ENCODE data around the gene NUDT4B. TPM values are rescaled to one million over a fixed set of nuclear protein-coding genes. Genes with fewer than 3 reads are reported as not detected.
"Not testable (repeated sequence)": the region's sequence is repeated elsewhere in the genome, so short reads cannot be mapped to it uniquely, and the experiment has no call there.

The NUDT4B gene
- polyA plus RNA-seq, 10 donors: 0.75 to 2.2 (median 1.1) TPM; not detected in 5

- DNase-seq: not testable (repeated sequence)
Observed at GRCh38 chr1:148734311-148734662, 14.3 kb upstream of the NUDT4B start.

GRCh38 chr1:148735538-148735937 is 13.0 kb upstream of the NUDT4B start:
- DNase-seq: not testable (repeated sequence)

GRCh38 chr1:148738667-148739066 is 9.9 kb upstream of the NUDT4B start:
- DNase-seq: not testable (repeated sequence)

GRCh38 chr1:148743200-148743599 is 5.4 kb upstream of the NUDT4B start:
- not testable (repeated sequence) for DNase-seq

GRCh38 chr1:148743726-148744720 is 4.6 kb upstream of the NUDT4B start:
- not testable (repeated sequence) for DNase-seq

- not testable (repeated sequence) for DNase-seq
Observed at GRCh38 chr1:148749335-148749681, 734 bp downstream of the NUDT4B start.

- not testable (repeated sequence) for DNase-seq
Observed at GRCh38 chr1:148756231-148756630, 7.7 kb downstream of the NUDT4B start.

- not testable (repeated sequence) for DNase-seq
Observed at GRCh38 chr1:148757446-148757845, 8.9 kb downstream of the NUDT4B start.

- DNase-seq: not testable (repeated sequence)
Observed at GRCh38 chr1:148758412-148758811, 9.8 kb downstream of the NUDT4B start.

- DNase-seq: not testable (repeated sequence)
Observed at GRCh38 chr1:148758925-148759324, 10.4 kb downstream of the NUDT4B start.

- DNase-seq: not testable (repeated sequence)
Observed at GRCh38 chr1:148759749-148760148, 11.2 kb downstream of the NUDT4B start.

- DNase-seq: not testable (repeated sequence)
Observed at GRCh38 chr1:148760206-148760605, 11.6 kb downstream of the NUDT4B start.

- DNase-seq: not testable (repeated sequence)
Observed at GRCh38 chr1:148761360-148761759, 12.8 kb downstream of the NUDT4B start.

- not testable (repeated sequence) for DNase-seq
Observed at GRCh38 chr1:148765238-148766019, 16.9 kb downstream of the NUDT4B start.

- DNase-seq: not testable (repeated sequence)
Observed at GRCh38 chr1:148768541-148768940, 20.0 kb downstream of the NUDT4B start.

GRCh38 chr1:148769495-148769894 is 20.9 kb downstream of the NUDT4B start:
- not testable (repeated sequence) for DNase-seq

GRCh38 chr1:148773690-148774089 is 25.1 kb downstream of the NUDT4B start:
- not testable (repeated sequence) for DNase-seq

GRCh38 chr1:148774102-148774501 is 25.5 kb downstream of the NUDT4B start:
- not testable (repeated sequence) for DNase-seq

GRCh38 chr1:148775263-148775662 is 26.7 kb downstream of the NUDT4B start:
- DNase-seq: not testable (repeated sequence)

- DNase-seq: not testable (repeated sequence)
Observed at GRCh38 chr1:148777649-148778048, 29.1 kb downstream of the NUDT4B start.

GRCh38 chr1:148780404-148780803 is 31.8 kb downstream of the NUDT4B start:
- not testable (repeated sequence) for DNase-seq

- not testable (repeated sequence) for DNase-seq
Observed at GRCh38 chr1:148791543-148792099, 43.0 kb downstream of the NUDT4B start.
